ENCODE results near the gene PUS1.
"Not testable (repeated sequence)": the region's sequence is repeated elsewhere in the genome, so short reads cannot be mapped to it uniquely, and the experiment has no call there.

Gene PUS1

DNA sequence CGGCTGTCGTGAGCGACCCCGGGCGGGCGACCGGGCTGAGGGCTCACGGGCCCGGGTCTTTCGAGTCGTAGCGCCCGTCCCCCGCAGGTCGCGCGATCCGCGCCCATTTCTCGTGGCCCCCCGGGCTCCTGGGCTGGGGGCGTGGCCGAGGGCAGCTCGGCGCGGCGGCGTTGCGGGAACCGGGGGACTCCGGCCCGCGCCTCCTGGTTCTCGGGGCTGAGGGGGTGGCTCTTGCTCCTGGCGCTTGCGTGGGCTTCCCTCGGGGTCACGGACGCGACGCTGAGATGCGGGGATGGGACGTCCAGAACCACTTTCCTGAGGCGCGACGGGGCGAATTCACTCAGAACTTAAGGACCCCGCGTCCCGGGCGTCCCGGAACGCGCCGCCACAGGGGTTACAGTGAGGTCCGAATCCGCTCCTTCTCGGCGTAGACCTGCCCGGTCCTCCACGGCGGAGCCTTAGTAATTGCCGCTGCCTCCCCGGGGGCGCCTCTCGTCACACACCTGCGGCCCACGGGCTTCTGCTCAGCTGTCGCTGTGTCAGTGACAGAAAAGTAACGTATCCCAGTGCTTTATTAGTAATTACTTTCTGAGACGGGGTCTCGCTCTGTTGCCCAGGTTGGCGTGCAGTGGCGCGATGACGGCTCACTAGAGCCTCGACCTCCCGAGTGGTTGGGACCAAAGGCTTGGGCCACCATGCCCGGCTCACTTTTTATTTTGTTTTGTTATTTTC is 21.3 kb downstream of the PUS1 start:
- Histone ChIP-seq H3K4me2 (peak overlapping the region; percentile 75 to 99 (median 91)), H3K4me3 (peak overlapping the region; percentile 92 to 100 (median 98)), H3K27me3 (no peaks in the 10 kb centered on the region), H3K9me3 (replicated peaks in 1 of 11) (no peaks in the 10 kb centered on the region), H3K36me3 (peaks cover 0 to 10% (median 3%) of the 10 kb centered on the region in 11 experiments; a peak in 7 of 22 replicates), H3K9ac (peak overlapping the region; percentile 91 to 98 (median 97)), H3K27ac (peak overlapping the region; percentile 72 to 96 (median 92)), H4K20me1 (peaks cover 19 to 66% (median 55%) of the 10 kb centered on the region in 11 experiments; a peak in 21 of 22 replicates), H3K4me1 (peaks cover 15 to 47% (median 34%) of the 10 kb centered on the region in 10 experiments)
- no peak for TF ChIP-seq Cebpa-rat (IDR thresholded peaks at IDR 0.05)

DNA sequence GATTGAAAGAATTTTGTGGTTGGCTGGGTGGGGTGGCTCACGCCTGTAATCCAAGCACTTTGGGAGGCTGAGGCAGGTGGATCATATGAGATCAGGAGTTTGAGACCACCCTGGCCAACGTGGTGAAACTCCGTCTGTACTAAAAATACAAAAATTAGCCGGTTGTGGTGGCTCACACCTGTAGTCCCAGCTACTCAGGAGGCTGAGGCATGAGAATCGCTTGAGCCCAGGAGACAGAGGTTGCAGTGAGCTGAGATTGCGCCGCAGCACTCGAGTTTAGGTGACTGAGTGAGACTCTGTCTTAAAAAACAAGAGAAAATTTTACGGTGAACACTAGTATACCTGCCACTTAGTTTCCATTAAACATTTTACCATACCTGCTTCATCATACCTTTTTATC is 24.7 kb downstream of the PUS1 start:
- not testable (repeated sequence) for H3K4me3 ChIP-seq; H3K27me3 ChIP-seq; H3K4me2 ChIP-seq; H3K27ac ChIP-seq; H3K9me3 ChIP-seq (replicated peaks in 1 of 11); H3K9ac ChIP-seq
- Histone ChIP-seq H3K4me1 (peaks cover 30 to 60% (median 44%) of the 10 kb centered on the region in 10 experiments), H4K20me1 (peaks cover 52 to 90% (median 88%) of the 10 kb centered on the region in 11 experiments; a peak in 21 of 22 replicates), H3K36me3 (peaks cover 0 to 13% (median 3%) of the 10 kb centered on the region in 11 experiments; a peak in 6 of 22 replicates)

DNA sequence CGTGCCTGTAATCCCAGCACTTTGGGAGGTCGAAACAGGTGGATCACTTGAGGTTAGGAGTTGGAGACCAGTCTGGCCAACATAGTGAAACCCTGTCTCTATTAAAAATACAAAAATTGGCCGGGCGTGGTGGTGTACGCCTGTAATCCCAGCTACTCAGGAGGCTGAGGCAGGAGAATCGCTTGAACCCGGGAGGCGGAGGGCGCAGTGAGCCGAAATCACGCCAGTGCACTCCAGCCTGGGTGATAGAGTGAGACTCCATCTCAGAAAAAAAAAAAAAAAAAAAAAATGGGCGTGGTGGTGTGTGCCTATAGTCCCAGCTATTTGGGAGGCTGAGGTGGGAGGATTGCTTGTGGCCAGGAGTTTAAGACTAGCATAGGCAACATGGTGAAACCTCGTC is 25.4 kb downstream of the PUS1 start:
- H3K4me2 ChIP-seq; H3K9ac ChIP-seq; H3K9me3 ChIP-seq (replicated peaks in 1 of 11); H3K27ac ChIP-seq; H3K4me3 ChIP-seq; H3K27me3 ChIP-seq: not testable (repeated sequence)
- Histone ChIP-seq H3K4me1 (peaks cover 30 to 61% (median 49%) of the 10 kb centered on the region in 10 experiments), H4K20me1 (peaks cover 59 to 96% (median 95%) of the 10 kb centered on the region in 11 experiments; a peak in 21 of 22 replicates), H3K36me3 (peaks cover 0 to 20% (median 6%) of the 10 kb centered on the region in 11 experiments; a peak in 6 of 22 replicates)

DNA sequence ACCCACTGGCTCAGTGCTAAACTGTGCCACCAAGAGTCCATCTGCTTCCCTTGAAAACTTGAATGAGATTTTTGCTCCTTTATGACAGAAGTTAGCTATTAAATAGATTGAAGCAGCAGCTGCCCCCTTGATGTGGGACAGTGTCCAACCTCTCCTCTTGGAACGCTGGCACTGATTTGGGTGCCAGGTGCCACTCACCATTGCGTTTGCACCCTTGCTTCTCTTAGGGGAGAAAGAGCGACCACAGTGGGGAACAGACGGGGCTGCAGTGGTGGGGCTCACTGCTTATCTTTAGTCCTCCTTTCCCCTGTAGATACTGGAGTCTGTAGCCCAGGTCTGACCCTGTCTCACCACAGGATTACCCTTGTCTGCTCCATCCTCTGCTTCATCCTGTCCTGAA is 30.0 kb downstream of the PUS1 start:
- H3K4me1 ChIP-seq: peaks cover 21 to 54% (median 43%) of the 10 kb centered on the region in 10 experiments; a peak in 19 of 20 replicates
- H3K27me3 ChIP-seq: no peaks in the 10 kb centered on the region
- 0 out of 22 replicates have a peak overlapping the region, but pooled peaks of 1 of the 11 experiments have one; percentile 18 for H3K27ac ChIP-seq
- H3K4me2 ChIP-seq: peak overlapping the region in 2 of 11 experiments; percentile 0 to 3; a peak in 2 of 22 replicates
- peaks cover 15 to 43% (median 29%) of the 10 kb centered on the region in 11 experiments; a peak in 21 of 22 replicates for H3K36me3 ChIP-seq
- H3K9me3 ChIP-seq (replicated peaks in 1 of 11): no peaks in the 10 kb centered on the region
- TF ChIP-seq Cebpa-rat (IDR thresholded peaks at IDR 0.05): no peak
- peak overlapping the region in 3 of 11 experiments; percentile 5 to 36 (median 7); a peak in 2 of 22 replicates for H3K9ac ChIP-seq
- H3K4me3 ChIP-seq: no peak overlapping the region
- H4K20me1 ChIP-seq: peaks cover 77 to 96% (median 90%) of the 10 kb centered on the region in 11 experiments; a peak in 21 of 22 replicates

DNA sequence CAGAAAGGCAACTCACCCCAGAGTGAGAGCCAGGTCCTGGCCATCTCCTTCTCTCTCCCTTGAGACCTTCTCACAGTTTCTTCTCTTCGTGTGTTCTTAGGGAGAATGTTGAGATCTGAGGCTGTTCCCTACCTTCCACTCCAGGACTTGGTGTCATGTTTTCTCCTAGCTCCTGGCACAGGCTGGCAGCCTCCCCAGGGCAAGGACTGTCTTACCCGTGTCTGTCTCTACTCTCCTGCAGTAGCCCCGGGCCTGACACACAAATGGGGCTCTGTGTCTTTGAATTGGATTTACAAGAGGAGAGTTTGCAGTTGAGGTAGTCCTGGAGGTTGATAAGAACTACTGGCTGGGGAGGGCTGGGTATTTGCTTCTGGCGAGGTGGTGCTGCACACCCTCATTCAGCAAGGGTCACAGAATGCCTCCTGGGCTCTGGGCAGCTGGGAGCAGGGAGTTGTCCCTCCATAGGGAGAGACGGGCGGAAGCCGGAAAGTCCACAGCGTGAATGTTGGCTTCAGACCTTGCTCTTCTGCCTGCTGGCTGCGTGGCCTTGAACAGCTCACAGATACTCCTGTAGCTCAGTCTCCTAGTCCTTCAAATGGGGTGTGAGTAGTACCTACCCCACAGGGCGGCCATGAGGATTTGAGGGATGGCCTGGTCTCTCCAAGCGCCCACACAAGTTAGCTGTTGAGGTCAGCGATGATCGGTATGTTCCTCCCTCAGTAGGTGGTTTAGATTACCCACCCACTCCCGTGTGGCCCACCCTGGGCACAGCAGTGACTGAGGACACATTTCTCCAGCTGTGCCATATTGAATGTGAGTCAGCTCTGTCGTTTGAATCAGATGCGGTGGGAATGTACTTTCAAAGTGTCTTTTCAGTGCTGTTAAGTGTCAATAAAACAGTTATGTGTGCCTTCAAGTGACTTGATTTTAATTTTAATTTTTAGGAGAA is 30.8 kb downstream of the PUS1 start:
- H3K4me1 ChIP-seq: peaks cover 21 to 57% (median 43%) of the 10 kb centered on the region in 10 experiments; a peak in 19 of 20 replicates
- H3K9ac ChIP-seq: peak overlapping the region in 3 of 11 experiments; percentile 7 to 36 (median 22); a peak in 2 of 22 replicates
- peak overlapping the region in 1 of 11 experiments; percentile 3; a peak in 1 of 22 replicates for H3K4me2 ChIP-seq
- peak overlapping the region in 1 of 11 experiments; percentile 18; a peak in 1 of 22 replicates for H3K27ac ChIP-seq
- TF ChIP-seq Cebpa-rat (IDR thresholded peaks at IDR 0.05): no peak
- no peaks in the 10 kb centered on the region for H3K27me3 ChIP-seq
- peaks cover 16 to 48% (median 35%) of the 10 kb centered on the region in 11 experiments; a peak in 21 of 22 replicates for H3K36me3 ChIP-seq
- no peak overlapping the region for H3K4me3 ChIP-seq
- H4K20me1 ChIP-seq: peaks cover 74 to 96% (median 89%) of the 10 kb centered on the region in 11 experiments; a peak in 21 of 22 replicates
- H3K9me3 ChIP-seq (replicated peaks in 1 of 11): no peaks in the 10 kb centered on the region

DNA sequence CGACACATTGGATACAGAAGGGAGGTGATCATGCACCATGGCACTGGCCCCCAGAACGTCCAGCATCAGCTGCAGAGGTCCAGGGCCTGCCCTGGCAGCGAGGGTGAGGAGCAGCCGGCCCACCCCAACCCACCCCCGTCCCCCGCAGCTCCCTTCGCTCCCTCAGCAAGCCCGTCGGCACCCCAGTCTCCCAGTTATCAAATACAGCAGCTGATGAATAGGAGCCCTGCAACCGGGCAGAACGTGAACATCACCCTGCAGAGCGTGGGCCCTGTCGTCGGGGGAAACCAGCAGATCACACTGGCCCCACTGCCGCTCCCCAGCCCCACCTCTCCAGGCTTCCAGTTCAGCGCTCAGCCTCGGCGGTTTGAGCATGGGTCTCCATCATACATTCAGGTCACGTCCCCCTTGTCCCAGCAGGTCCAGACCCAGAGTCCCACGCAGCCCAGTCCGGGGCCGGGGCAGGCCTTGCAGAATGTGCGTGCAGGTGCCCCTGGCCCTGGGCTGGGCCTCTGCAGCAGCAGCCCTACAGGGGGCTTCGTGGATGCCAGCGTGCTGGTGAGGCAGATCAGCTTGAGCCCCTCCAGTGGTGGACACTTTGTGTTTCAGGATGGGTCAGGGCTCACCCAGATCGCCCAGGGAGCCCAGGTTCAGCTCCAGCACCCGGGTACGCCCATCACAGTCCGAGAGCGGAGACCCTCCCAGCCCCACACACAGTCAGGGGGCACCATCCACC is 31.7 kb downstream of the PUS1 start:
- not testable (repeated sequence) for H3K4me3 ChIP-seq; H3K9ac ChIP-seq; H3K9me3 ChIP-seq (replicated peaks in 1 of 11); H3K4me2 ChIP-seq; H3K27me3 ChIP-seq; H3K27ac ChIP-seq
- Histone ChIP-seq H4K20me1 (peaks cover 66 to 96% (median 89%) of the 10 kb centered on the region in 11 experiments; a peak in 21 of 22 replicates), H3K4me1 (peaks cover 13 to 60% (median 39%) of the 10 kb centered on the region in 10 experiments; a peak in 19 of 20 replicates), H3K36me3 (peaks cover 23 to 56% (median 42%) of the 10 kb centered on the region in 11 experiments; a peak in 21 of 22 replicates)

DNA sequence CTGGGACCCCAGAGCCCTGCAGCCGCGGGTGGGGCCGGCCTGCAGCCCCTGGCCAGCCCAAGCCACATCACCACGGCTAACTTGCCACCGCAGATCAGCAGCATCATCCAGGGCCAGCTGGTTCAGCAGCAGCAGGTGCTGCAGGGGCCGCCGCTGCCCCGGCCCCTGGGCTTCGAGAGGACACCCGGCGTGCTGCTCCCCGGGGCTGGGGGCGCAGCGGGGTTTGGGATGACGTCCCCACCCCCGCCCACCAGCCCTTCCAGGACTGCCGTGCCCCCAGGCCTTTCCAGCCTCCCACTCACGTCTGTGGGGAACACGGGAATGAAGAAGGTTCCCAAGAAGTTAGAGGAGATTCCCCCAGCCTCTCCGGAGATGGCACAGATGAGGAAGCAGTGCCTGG is 32.3 kb downstream of the PUS1 start:
- peak overlapping the region in 1 of 11 experiments; percentile 51; a peak in 3 of 22 replicates for H3K4me2 ChIP-seq
- H3K4me3 ChIP-seq; H3K27me3 ChIP-seq; H3K9me3 ChIP-seq (replicated peaks in 1 of 11); H3K9ac ChIP-seq; H3K27ac ChIP-seq: not testable (repeated sequence)
- peaks cover 29 to 62% (median 48%) of the 10 kb centered on the region in 11 experiments for H3K36me3 ChIP-seq
- H4K20me1 ChIP-seq: peaks cover 66 to 96% (median 89%) of the 10 kb centered on the region in 11 experiments; a peak in 21 of 22 replicates
- H3K4me1 ChIP-seq: peaks cover 8 to 54% (median 34%) of the 10 kb centered on the region in 10 experiments; a peak in 17 of 20 replicates

DNA sequence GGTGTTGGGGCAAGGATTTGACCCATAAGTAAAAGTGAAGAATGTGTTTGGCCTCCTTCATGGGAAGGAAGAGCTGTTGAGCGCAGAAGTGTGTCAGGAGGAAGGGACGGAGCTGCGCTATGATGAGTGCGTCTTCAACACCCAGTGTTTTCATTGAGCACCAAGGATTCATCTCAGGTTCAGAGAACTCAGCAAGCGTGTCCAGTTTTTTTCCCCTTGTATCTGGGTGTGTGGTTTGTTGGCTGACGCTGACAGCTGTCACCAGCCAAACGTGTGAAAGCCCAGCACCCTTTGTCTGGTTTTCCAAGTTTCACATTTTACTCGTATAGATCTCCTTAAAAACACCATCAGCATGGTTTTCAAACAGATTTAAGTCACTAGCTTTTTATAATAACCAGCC is 33.0 kb downstream of the PUS1 start:
- Histone ChIP-seq H3K4me2 (peak overlapping the region in 9 of 11 experiments; percentile 13 to 52 (median 26); a peak in 16 of 22 replicates), H4K20me1 (peaks cover 66 to 96% (median 89%) of the 10 kb centered on the region in 11 experiments; a peak in 21 of 22 replicates)

More for the DNA sequence above, 33.0 kb downstream of the PUS1 start:
- no peak for TF ChIP-seq Cebpa-rat (IDR thresholded peaks at IDR 0.05)
- Histone ChIP-seq H3K4me1 (peaks cover under 1 to 48% (median 31%) of the 10 kb centered on the region in 10 experiments; a peak in 17 of 20 replicates), H3K4me3 (no peak overlapping the region), H3K9me3 (replicated peaks in 1 of 11) (no peaks in the 10 kb centered on the region), H3K36me3 (peaks cover 29 to 70% (median 49%) of the 10 kb centered on the region in 11 experiments), H3K27ac (no peak overlapping the region; a peak in 1 of 22 replicates), H3K9ac (peak overlapping the region in 4 of 11 experiments; percentile 0 to 43 (median 24); a peak in 1 of 22 replicates), H3K27me3 (no peaks in the 10 kb centered on the region)

Measured in BLaER1 treated with 17β-estradiol and CSF1 and Interleukin-3, amounts not matched to agents 10 nM and 100 nM (cell line).